Neural cell (in vitro differentiated cells): Measurements from ENCODE around the gene TACC3. TPM values are rescaled to one million over a fixed set of nuclear protein-coding genes. Genes with fewer than 3 reads are reported as not detected.

Experiments used
- H2AFZ ChIP-seq: fragments of 200-600, 300-800 bp; sonication (generic), shearing (Covaris generic); 2 replicates; pipeline ENCODE4 v1.6.0; 2014; ENCODE audit warnings: low read depth, mild to moderate bottlenecking, antibody characterized with exemption, low read length, moderate library complexity
- H3F3A ChIP-seq: fragments of 200-600 bp; shearing (Covaris generic); 2 replicates; pipeline ENCODE4 v1.6.1; 2016; ENCODE audit warnings: mild to moderate bottlenecking, moderate library complexity, mixed read lengths, antibody characterized with exemption, low read length; ENCODE audit not compliant: insufficient read depth, poor library complexity, severe bottlenecking
- H3K27ac ChIP-seq: fragments of 200-600, 300-800 bp; sonication (generic), shearing (Covaris generic); 2 replicates; pipeline ENCODE4 v1.5.1; 2014; ENCODE audit warnings: mild to moderate bottlenecking, low read length, moderate library complexity
- H3K27me3 ChIP-seq: fragments of 300-800, 200-600 bp; sonication (generic), shearing (Covaris generic); 2 replicates; pipeline ENCODE4 v1.6.0; 2014; ENCODE audit warnings: mild to moderate bottlenecking, low read depth, low read length, moderate library complexity; ENCODE audit not compliant: insufficient read depth
- H3K36me3 ChIP-seq: fragments of 300-800, 200-600 bp; sonication (generic), shearing (Covaris generic); 2 replicates; pipeline ENCODE4 v1.5.1; 2014; ENCODE audit warnings: mild to moderate bottlenecking, antibody characterized with exemption, low read length, moderate library complexity; ENCODE audit not compliant: insufficient read depth
- H3K4me2 ChIP-seq: fragments of 300-800, 200-600 bp; sonication (generic), shearing (Covaris generic); 2 replicates; pipeline ENCODE4 v1.6.0; 2014; ENCODE audit warnings: mild to moderate bottlenecking, low read length
- H3K4me3 ChIP-seq: fragments of 300-800, 200-600 bp; sonication (generic), shearing (Covaris generic); 2 replicates; pipeline ENCODE4 v1.5.1; 2014; ENCODE audit warnings: mild to moderate bottlenecking, low read length, moderate library complexity
- H3K79me2 ChIP-seq: fragments of 200-600 bp; shearing (Covaris generic); replicated peaks from 2 replicates; pipeline ENCODE4 v1.6.0; 2014; ENCODE audit warnings: mild to moderate bottlenecking, low read length, moderate library complexity; ENCODE audit not compliant: insufficient read depth
- H3K9ac ChIP-seq: fragments of 300-800, 200-600 bp; sonication (generic), shearing (Covaris generic); 2 replicates; pipeline ENCODE4 v1.6.1; 2016; ENCODE audit warnings: mild to moderate bottlenecking, low read length, mixed read lengths
- H3K9me2 ChIP-seq: fragments of 200-600 bp; shearing (Covaris generic); 2 replicates; pipeline ENCODE4 v1.6.1; 2016; ENCODE audit warnings: mild to moderate bottlenecking, low read length, mixed read lengths; ENCODE audit not compliant: insufficient read depth
- H3K9me3 ChIP-seq: fragments of 200-600, 300-800 bp; sonication (generic), shearing (Covaris generic); 2 replicates; pipeline ENCODE4 v1.6.1; 2016; ENCODE audit warnings: mild to moderate bottlenecking, mixed run types, low read length, moderate library complexity, mixed read lengths
- H4K20me1 ChIP-seq: fragments of 200-600 bp; shearing (Covaris generic); 2 replicates; pipeline ENCODE4 v1.6.1; 2016; ENCODE audit warnings: mild to moderate bottlenecking, mixed run types; ENCODE audit not compliant: insufficient read depth
- CTCF ChIP-seq: fragments of 450-650 bp; IDR thresholded peaks from 2 replicates; pipeline ENCODE4 v1.5.1; 2014; ENCODE audit warnings: antibody characterized with exemption, mild to moderate bottlenecking, moderate library complexity; ENCODE audit not compliant: poor library complexity, severe bottlenecking
- EP300 ChIP-seq: fragments of 450-650 bp; conservative IDR thresholded peaks from 2 replicates; pipeline ENCODE4 v1.6.1; 2014; ENCODE audit warnings: antibody characterized with exemption, mild to moderate bottlenecking, moderate library complexity; ENCODE audit not compliant: poor library complexity, severe bottlenecking
- EZH2 ChIP-seq: fragments of 200-600, 300-800 bp; shearing (Covaris generic), sonication (generic); IDR thresholded peaks from 2 replicates; pipeline ENCODE4 v1.6.1; 2014; ENCODE audit warnings: antibody characterized with exemption, low read length, borderline replicate concordance, mild to moderate bottlenecking; ENCODE audit not compliant: insufficient read depth, poor library complexity, severe bottlenecking
- MXI1 ChIP-seq: fragments of 450-650 bp; conservative IDR thresholded peaks from 2 replicates; pipeline ENCODE4 v1.6.1; 2014; ENCODE audit warnings: antibody characterized with exemption, mild to moderate bottlenecking; ENCODE audit not compliant: poor library complexity, severe bottlenecking
- POLR2AphosphoS5 ChIP-seq: IDR thresholded peaks from 2 replicates; pipeline ENCODE4 v1.6.1; 2012
- RAD21 ChIP-seq: fragments of 450-650 bp; conservative IDR thresholded peaks from 2 replicates; pipeline ENCODE4 v1.6.1; 2014; ENCODE audit warnings: antibody characterized with exemption, mild to moderate bottlenecking, moderate library complexity
- SMC3 ChIP-seq: fragments of 450-650 bp; conservative IDR thresholded peaks from 2 replicates; pipeline ENCODE4 v1.6.1; 2014; ENCODE audit warnings: antibody characterized with exemption, mild to moderate bottlenecking, moderate library complexity; ENCODE audit not compliant: poor library complexity
- TAF1 ChIP-seq: IDR thresholded peaks from 2 replicates; pipeline ENCODE4 v1.6.1; 2012; ENCODE audit warnings: low read depth
- polyA plus RNA-seq: library from polyadenylated mRNA; depleted of rRNA; stranded (reverse); fragments of >200 nt; gene quantifications from 2 replicates; pipeline ENCODE4 v1.2.3, GENCODE V29; 2014
- TF ChIP-seq, protein P1 (sequence below): IDR thresholded peaks from 2 replicates; pipeline ENCODE4 v1.6.1; 2012; ENCODE audit warnings: borderline replicate concordance

Gene TACC3
- polyA plus RNA-seq, 1 donor from 2014 or later = 2.6 TPM

DNA sequence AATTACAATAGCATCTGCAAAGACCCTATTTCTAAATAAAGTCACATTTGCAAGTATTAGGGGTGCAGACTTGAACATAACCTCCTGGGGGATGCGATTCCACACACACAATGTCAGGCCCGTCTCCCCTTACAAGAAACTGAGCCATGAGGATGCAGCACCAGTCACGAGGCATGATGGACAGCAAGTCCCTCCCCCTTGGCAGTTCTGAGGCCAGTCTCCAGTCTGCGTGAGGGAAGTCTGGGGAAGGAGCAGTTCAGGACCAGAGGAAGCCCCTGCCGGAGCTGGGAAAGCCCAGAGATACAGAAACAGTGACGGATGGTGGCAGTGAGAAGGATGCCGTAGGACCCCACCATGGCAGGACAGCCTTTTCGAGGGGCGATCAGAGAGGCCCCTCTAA, 46.6 kb upstream of the TACC3 start:
- no peak overlapping the region for H2AFZ ChIP-seq
- no peak overlapping the region for H3K4me2 ChIP-seq
- no peaks in the 10 kb centered on the region for H3K9me2 ChIP-seq
- no peaks in the 10 kb centered on the region for H3K27me3 ChIP-seq
- H3K4me3 ChIP-seq = no peak overlapping the region
- no peaks in the 10 kb centered on the region for H4K20me1 ChIP-seq
- H3K79me2 ChIP-seq = no peaks in the 10 kb centered on the region
- no peaks in the 10 kb centered on the region for H3K9me3 ChIP-seq
- no peak overlapping the region for H3K9ac ChIP-seq
- H3F3A ChIP-seq = no peaks in the 10 kb centered on the region
- H3K27ac ChIP-seq = no peak overlapping the region
- TF ChIP-seq RAD21 (no peak), CTCF (no peak), TAF1 (no peak), EP300 (no peak)
- H3K36me3 ChIP-seq = no peaks in the 10 kb centered on the region

DNA sequence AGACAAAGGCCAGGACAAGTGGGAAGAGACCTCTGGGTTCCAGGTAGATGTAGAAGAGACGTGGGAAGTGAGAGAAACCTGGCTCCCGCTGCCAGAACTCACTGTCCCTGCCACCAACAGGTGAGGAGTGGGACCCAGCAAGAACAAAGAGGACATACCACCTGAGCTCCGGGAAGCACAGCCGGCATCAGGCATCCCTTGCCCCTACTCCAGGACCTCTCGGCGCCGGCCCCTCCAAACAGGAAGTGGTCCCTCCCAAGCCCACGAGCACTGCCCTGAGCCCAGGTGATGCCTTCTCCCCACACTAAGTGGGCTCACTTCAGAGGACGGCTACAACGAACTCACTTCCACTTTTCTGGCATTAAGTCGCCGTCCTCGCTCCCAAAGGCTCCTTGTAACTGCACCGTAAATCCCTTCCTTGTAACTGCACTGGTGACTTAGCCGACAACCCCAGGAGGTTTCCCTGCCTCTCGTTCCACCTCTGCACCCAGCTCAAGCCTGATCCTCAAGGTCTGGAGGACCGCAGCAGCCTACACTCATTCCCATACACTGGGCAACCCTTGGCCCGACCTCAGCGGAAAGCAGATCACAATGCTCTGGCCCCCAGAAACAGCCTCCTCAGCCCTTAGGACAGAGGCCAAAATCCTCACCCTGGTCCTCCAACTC, 46.1 kb upstream of the TACC3 start:
- no peaks in the 10 kb centered on the region for H3F3A ChIP-seq
- H4K20me1 ChIP-seq = no peaks in the 10 kb centered on the region
- H3K27me3 ChIP-seq = no peaks in the 10 kb centered on the region
- no peaks in the 10 kb centered on the region for H3K9me2 ChIP-seq
- no peak overlapping the region for H3K27ac ChIP-seq
- H3K9ac ChIP-seq = no peak overlapping the region
- no peak overlapping the region for H3K4me3 ChIP-seq
- no peaks in the 10 kb centered on the region for H3K9me3 ChIP-seq
- no peak overlapping the region for H3K4me2 ChIP-seq
- no peaks in the 10 kb centered on the region for H3K36me3 ChIP-seq
- TF ChIP-seq SMC3 (no peak), EP300 (no peak), CTCF (no peak), POLR2AphosphoS5 (no peak), MXI1 (no peak)
- no peaks in the 10 kb centered on the region for H3K79me2 ChIP-seq
- H2AFZ ChIP-seq = no peak overlapping the region

- no peaks in the 10 kb centered on the region for H3F3A ChIP-seq
- no peak overlapping the region for H3K27ac ChIP-seq
- no peaks in the 10 kb centered on the region for H3K36me3 ChIP-seq
- H3K4me3 ChIP-seq = no peak overlapping the region
- no peaks in the 10 kb centered on the region for H4K20me1 ChIP-seq
- H3K27me3 ChIP-seq = no peaks in the 10 kb centered on the region
- no peak overlapping the region for H3K9ac ChIP-seq
- no peaks in the 10 kb centered on the region for H3K9me3 ChIP-seq
- no peak overlapping the region for H3K4me2 ChIP-seq
- no peaks in the 10 kb centered on the region for H3K79me2 ChIP-seq
- no peaks in the 10 kb centered on the region for H3K9me2 ChIP-seq
- TF ChIP-seq EZH2 (no peak), CTCF (no peak), TAF1 (no peak), SMC3 (no peak), EP300 (no peak), MXI1 (no peak), POLR2AphosphoS5 (no peak), RAD21 (no peak)
- TF ChIP-seq, protein P1, sequence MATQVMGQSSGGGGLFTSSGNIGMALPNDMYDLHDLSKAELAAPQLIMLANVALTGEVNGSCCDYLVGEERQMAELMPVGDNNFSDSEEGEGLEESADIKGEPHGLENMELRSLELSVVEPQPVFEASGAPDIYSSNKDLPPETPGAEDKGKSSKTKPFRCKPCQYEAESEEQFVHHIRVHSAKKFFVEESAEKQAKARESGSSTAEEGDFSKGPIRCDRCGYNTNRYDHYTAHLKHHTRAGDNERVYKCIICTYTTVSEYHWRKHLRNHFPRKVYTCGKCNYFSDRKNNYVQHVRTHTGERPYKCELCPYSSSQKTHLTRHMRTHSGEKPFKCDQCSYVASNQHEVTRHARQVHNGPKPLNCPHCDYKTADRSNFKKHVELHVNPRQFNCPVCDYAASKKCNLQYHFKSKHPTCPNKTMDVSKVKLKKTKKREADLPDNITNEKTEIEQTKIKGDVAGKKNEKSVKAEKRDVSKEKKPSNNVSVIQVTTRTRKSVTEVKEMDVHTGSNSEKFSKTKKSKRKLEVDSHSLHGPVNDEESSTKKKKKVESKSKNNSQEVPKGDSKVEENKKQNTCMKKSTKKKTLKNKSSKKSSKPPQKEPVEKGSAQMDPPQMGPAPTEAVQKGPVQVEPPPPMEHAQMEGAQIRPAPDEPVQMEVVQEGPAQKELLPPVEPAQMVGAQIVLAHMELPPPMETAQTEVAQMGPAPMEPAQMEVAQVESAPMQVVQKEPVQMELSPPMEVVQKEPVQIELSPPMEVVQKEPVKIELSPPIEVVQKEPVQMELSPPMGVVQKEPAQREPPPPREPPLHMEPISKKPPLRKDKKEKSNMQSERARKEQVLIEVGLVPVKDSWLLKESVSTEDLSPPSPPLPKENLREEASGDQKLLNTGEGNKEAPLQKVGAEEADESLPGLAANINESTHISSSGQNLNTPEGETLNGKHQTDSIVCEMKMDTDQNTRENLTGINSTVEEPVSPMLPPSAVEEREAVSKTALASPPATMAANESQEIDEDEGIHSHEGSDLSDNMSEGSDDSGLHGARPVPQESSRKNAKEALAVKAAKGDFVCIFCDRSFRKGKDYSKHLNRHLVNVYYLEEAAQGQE = no peak
- no peak overlapping the region for H2AFZ ChIP-seq
These were observed 45.6 kb upstream of the TACC3 start for GRCh38 chr4:1675802-1676137.
